NCI-H2171 (cell line): ENCODE results near the gene CDC20.
A peak's percentile ranks its signal among the peaks of the same experiment; 100 is the strongest.

Experiments
- DNase-seq: peaks from one replicate; lab custom pipeline; 2025; lab: John Stamatoyannopoulos, UW

The CDC20 gene

DNA sequence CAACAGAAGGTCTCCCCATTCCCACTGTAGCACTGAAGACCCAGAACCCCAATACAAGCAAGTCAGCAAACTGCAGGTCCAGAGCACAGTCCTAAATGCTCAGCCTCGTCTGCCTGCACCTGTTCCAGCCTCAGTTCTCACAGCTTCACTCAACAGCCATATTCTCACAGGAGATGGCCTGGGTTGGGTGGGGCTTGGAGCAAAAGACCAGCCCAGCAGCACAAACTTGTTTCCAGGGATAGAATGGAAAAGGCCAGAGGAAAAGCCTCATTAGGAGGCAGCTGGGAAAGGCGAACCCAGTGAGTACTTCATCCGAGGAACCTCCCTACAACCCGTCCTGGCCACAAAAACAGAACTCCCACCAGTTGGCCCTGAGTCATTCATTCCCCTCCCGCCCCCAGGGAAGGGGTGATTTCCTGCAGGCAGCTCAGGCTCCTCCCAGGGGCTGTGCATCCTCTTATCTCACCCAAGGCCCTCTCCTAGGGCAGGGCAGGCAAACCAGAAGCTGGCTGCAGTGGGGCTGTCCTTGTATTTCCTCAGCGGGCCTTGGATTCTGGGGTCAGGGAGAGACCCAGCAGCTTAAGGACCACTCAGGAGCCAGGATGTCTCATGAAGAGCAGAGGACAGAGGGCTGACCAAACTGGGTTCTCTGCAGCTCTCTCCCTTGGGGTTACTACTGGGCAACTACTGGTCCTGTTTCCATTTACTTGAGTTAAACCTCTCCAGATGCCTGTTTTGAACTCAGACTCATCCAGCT lies 28.6 kb upstream of the CDC20 start:
- no peak for DNase-seq

GRCh38 chr1:43331688-43332087 lies 27.1 kb upstream of the CDC20 start:
- no peak for DNase-seq

DNA sequence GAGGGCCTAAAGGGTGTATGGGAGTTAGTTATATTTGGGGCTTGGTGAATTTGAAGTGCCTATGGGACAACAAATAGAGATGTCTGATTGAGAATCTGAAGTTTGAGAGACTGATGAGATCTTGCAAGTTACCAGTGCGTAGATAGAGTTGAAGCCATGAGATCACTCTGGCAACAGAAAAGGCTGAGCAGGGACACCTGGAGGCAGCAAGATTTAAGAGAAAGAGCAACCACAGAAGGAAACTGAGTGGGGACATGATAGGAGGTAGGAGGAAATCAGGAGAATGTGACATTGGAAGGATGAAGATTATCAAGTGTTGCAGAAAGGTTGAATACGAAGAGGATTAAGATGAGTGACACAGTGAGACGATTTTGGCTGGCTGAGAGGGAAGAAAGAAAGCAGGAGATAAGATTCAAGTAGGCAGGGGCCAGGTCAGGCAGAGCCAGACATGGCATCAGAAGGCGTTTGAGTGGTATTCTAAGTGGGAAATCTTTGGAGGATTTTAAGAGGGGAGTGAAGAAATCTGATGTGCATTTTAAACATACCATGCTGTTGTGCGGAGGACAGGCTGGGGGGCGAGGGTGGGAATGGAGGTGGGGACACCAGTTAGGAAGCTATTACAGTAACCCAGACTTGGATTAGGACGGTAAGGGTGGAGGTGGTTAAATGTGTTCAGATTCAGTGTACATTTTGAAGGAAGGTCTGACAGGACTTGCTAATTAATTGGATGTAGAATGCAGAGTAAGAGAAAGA lies 24.2 kb upstream of the CDC20 start:
- DNase-seq, result no peak

- DNase-seq, result no peak
These were observed 21.2 kb upstream of the CDC20 start, which contains the start of gene MPL for GRCh38 chr1:43337588-43337987. Gene MPL (plus strand): TSS chr1:43337818. CDS start chr1:43337849, 31 bp downstream.

DNA sequence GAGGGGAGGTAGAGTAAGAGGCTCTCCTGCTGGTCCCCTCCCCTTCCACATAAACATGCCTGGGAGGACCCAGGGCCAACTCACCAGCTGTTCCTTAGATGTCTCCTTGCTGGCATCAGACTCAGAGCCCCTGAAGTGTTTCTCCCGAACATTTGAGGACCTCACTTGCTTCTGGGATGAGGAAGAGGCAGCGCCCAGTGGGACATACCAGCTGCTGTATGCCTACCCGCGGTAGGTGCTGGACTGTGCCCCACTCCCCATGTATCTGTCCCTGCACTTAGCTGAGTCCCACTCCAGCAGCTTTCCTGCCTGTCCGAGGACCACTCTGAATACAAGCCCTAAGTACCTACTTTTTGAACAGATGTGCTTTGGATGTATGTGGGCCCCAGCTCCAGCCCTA lies 20.8 kb upstream of the CDC20 start:
- no peak for DNase-seq

DNA sequence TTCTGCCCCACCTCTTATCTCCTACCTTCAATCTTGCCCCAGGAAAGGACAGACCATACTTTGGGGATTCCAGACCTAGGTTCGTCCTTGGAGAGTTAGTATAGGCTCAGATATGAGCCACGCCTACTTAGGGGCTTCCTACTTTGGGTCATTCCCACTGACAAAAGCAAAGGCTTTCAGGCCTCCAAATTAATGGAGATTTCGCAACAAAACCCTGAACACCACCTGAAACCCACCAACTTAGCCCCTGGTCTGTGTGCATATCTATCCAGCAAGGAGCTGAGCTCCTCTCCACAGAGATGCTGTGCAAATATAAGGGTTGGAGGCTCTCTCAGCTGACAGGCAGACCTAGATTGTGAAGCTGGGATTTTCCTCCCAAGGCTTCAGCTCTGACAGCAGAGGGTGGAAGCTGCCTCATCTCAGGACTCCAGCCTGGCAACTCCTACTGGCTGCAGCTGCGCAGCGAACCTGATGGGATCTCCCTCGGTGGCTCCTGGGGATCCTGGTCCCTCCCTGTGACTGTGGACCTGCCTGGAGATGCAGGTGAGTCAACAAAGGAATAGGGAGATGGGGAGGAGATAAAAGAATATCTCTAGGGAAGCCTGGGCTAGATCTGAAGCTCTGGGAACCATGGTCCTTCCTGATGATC lies 19.1 kb upstream of the CDC20 start:
- no peak for DNase-seq

DNA sequence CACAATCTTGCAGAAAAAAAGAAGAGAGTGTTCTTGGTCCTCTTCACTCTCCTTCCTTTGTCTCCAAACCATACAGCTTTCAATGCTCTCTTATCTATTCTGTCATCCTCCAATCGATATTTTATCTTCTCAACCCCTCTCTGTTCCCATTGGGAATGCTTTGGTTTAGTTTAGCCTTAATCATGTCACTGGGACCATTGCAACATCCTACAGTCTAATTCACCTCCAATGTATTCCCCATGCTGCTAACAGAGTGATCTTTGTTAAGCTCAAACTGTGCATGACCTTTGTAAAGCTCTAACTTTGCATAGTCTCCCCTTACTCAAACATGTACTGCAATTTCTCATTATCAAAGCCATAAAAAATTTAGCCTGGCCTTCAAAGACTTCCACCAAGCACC lies 18.2 kb upstream of the CDC20 start:
- no peak for DNase-seq

GRCh38 chr1:43344267-43344850 lies 14.4 kb upstream of the CDC20 start:
- DNase-seq, result no peak

DNA sequence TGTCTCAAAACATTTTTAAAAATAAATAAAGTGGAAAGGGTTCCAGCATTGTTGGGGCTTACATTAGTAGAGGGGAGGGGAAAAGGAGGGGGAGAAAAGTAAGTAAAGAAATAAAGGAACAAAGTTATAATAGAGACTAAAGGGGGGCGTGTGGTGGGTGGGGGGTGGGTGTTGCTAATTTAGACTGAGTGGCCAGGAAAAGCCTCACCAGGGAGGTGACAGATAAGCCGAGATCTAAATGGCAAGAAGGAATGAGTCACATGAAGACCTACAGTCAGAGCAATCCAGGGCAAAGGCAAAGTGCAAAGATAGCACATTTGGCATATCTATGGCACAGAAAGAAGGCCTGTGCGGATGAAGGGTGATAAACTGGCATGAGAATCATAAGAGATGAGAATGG lies 13.7 kb upstream of the CDC20 start:
- DNase-seq, result no peak

- DNase-seq, result no peak
These were observed 12.1 kb upstream of the CDC20 start for GRCh38 chr1:43346636-43347035.

DNA sequence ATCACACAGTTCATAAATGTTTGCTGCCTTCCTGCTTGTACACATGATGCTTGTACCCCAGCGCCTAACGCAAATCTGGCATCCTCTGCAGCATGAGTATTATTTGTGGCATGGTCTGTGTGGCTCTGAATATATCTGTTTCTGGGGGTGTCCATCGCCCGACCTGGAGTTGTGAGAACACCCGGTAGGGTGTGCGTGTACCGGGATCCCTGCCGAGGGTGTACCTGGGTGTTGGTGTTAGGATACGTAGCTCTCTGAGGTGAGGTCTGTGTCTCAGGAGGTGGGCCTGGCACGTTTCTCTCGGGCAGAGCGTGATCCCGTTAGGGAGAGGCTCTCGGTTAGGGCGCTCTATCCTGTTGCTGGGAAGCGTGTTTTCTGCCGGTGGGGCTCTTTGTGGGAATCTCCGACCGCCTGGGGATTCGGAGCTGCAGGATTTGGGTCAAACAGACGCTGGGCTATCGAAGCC lies 10.4 kb upstream of the CDC20 start:
- peak; percentile 68 for DNase-seq

GRCh38 chr1:43348809-43349593 lies 9.8 kb upstream of the CDC20 start:
- peak; percentile 96 for DNase-seq

- DNase-seq, result no peak
These were observed 9.0 kb upstream of the CDC20 start for GRCh38 chr1:43349594-43350306.

DNA sequence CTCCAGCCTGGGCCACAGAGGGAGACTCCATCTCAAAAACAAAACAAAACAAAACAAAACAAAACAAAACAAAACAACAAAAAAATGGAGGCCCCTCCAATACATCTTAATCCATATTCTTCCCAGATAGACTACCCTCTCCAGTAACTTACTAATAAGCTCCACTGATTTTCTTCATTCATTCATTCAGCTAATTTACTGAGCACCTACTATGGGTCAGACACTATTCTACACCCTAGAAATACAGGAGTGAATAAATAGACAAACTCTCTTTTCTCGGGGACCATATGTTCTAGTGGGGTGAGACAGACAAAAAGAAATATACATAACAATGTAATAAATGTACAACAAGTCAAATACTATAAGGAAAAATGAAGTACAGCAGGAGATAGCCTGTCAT lies 7.8 kb upstream of the CDC20 start:
- no peak for DNase-seq

DNA sequence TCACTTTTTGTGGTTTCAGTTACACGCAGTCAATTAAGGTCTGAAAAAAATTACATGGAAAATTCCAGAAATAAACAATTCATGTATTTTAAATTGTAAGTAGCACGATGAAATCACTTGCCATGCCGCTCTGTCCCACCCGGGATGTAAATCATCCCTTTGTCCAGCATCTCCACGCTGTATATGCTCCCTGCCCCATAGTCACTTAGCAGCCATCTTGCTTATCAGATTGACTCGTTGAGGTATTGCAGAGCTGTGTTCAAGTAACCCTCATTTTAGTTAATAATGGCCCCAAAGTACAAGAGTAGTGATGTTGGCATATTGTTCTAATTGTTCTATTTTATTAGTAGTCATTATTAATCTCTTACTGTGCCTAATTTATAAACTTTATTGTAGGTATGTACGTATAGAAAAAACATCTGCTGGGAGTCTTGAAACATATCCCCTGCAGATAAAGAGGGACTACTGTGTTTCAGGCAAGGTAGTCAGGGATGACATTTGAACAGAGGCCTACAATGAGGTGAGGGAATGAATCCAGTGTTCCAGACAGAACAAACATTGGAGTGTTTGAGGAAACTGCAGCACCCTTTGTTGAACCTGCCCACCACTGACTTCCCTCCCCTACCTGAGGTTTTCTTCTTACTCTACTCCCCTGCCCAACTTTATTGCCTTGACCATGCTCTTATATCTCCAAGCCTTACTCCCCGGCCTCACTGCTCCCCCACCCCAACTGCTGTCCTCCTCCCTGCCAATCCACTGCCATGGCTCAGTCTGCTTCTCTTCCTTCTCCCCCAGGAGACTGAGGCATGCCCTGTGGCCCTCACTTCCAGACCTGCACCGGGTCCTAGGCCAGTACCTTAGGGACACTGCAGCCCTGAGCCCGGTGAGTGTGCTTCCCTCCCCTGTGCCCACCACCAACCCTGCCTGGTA lies 7.1 kb upstream of the CDC20 start:
- DNase-seq, result no peak

DNA sequence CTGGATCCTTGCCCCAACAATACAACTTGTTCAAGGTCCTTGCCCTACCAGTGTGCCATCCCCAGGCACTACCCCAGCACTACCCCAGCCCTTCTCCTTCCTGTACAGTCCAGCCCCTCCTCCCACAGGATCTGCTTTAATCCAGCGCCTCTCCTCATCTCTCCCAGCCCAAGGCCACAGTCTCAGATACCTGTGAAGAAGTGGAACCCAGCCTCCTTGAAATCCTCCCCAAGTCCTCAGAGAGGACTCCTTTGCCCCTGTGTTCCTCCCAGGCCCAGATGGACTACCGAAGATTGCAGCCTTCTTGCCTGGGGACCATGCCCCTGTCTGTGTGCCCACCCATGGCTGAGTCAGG lies 6.5 kb upstream of the CDC20 start:
- DNase-seq, result no peak

- no peak for DNase-seq
These were observed 5.9 kb upstream of the CDC20 start for GRCh38 chr1:43352881-43353280.

DNA sequence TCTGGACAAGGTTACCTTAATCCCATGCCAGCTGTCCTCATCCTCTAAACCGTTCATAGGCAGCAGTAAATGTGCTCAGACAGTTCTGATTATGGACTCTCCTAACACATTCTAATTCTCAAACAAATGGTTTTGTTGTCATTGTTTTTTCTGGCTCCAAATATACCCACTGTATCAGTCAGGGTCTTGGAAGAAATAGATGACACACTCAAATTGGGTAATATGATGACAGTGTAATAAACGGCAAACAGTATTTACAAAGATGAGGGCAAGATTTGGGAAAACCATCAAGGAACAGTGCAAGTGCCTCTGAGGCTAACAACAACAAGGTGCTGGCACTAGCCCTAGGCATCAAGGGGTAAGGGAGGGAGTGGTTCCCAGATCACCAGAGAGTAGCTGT lies 4.3 kb upstream of the CDC20 start:
- DNase-seq, result no peak

DNA sequence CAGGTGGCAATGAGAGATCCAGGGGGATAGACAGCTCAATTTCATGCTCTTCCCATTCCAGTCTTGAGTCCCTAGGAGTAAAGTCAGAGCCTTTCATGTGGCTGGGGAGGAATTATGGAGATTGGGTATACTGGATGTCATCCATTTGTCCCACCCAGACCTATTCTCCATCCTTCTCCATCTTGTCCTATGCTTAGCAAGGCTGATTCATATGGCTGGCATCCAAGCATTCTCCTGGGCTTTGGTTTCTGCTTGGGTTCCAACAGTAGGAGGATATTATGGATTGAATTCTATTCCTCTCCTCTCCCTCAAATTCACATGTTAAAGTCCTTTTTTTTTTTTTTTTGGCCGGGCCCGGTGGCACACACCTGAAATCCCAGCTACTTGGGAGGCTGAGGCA lies 3.8 kb upstream of the CDC20 start:
- DNase-seq, result no peak

GRCh38 chr1:43357251-43357650 lies 1.5 kb upstream of the CDC20 start:
- no peak for DNase-seq
